SK-N-SH treated with all-trans-retinoic acid at 6 μM for 48 hours (cell line): ENCODE data around the gene UNC45A.

Source experiments
- CSDC2 ChIP-seq: fragments of 250-450 bp; sonication (Bioruptor Pico); IDR thresholded peaks from 2 replicates; pipeline ENCODE4 v1.5.0; 2020; ENCODE audit warnings: mild to moderate bottlenecking, moderate library complexity
- GLIS3 ChIP-seq: fragments of 250-450 bp; sonication (Bioruptor Pico); IDR thresholded peaks from 2 replicates; pipeline ENCODE4 v1.5.0; 2020; ENCODE audit warnings: mild to moderate bottlenecking, moderate library complexity
- ISL1 ChIP-seq: fragments of 250-450 bp; sonication (Bioruptor Pico); IDR thresholded peaks from 2 replicates; pipeline ENCODE4 v2.1.2; 2022; ENCODE audit warnings: mild to moderate bottlenecking, moderate library complexity
- OSR1 ChIP-seq: fragments of 250-450 bp; sonication (Bioruptor Pico); IDR thresholded peaks from 2 replicates; pipeline ENCODE4 v1.8.0; 2022; ENCODE audit warnings: moderate library complexity, mild to moderate bottlenecking, inconsistent platforms
- PATZ1 ChIP-seq: fragments of 250-450 bp; sonication (Bioruptor Pico); IDR thresholded peaks from 2 replicates; pipeline ENCODE4 v1.8.0; 2020; ENCODE audit warnings: mild to moderate bottlenecking, moderate library complexity, borderline replicate concordance
- RARB ChIP-seq: fragments of 250-450 bp; sonication (Bioruptor Pico); IDR thresholded peaks from 2 replicates; pipeline ENCODE4 v1.8.0; 2021; ENCODE audit warnings: mild to moderate bottlenecking, moderate library complexity
- SNAI2 ChIP-seq: fragments of 250-450 bp; sonication (Bioruptor Pico); IDR thresholded peaks from 2 replicates; pipeline ENCODE4 v1.5.0; 2020; ENCODE audit warnings: mild to moderate bottlenecking, moderate library complexity
- TSHZ2 ChIP-seq: fragments of 250-450 bp; sonication (Bioruptor Pico); IDR thresholded peaks from 2 replicates; pipeline ENCODE4 v1.5.0; 2020; ENCODE audit warnings: mild to moderate bottlenecking, moderate library complexity
- ZC3H10 ChIP-seq: fragments of 250-450 bp; sonication (Bioruptor Pico); IDR thresholded peaks from 2 replicates; pipeline ENCODE4 v1.5.1; 2021; ENCODE audit warnings: mild to moderate bottlenecking, moderate library complexity
- ZFP3 ChIP-seq: fragments of 250-450 bp; sonication (Bioruptor Pico); IDR thresholded peaks from 2 replicates; pipeline ENCODE4 v1.5.0; 2020; ENCODE audit warnings: mild to moderate bottlenecking, moderate library complexity
- ZNF8 ChIP-seq: fragments of 450-650 bp; formaldehyde crosslinking; IDR thresholded peaks from 2 replicates; pipeline ENCODE4 v1.5.0; 2020; ENCODE audit warnings: mild to moderate bottlenecking, moderate library complexity

GRCh38 chr15:90931828-90932659, 3.0 kb upstream of the UNC45A start, which contains the start of gene HDDC3:
- TF ChIP-seq CSDC2 (CRISPR knock-in tag) (no peak), ZFP3 (no peak), RARB (CRISPR knock-in tag) (no peak), GLIS3 (CRISPR knock-in tag) (no peak), ZNF8 (CRISPR knock-in tag) (no peak), ZC3H10 (CRISPR knock-in tag) (no peak), TSHZ2 (CRISPR knock-in tag) (no peak), OSR1 (no peak), SNAI2 (no peak), ISL1 (CRISPR knock-in tag) (no peak), PATZ1 (CRISPR knock-in tag) (no peak)
